Activated CD4-positive, alpha-beta T cell treated with anti-CD3 and anti-CD28 coated beads, Interleukin-2, amount 10 ng/mL, durations not matched to agents 24 days and 14 days (primary cell): Measurements from ENCODE around the gene PIGO. TPM values are rescaled to one million over a fixed set of nuclear protein-coding genes. Genes with fewer than 3 reads are reported as not detected.
A peak's percentile ranks its signal among the peaks of the same experiment; 100 is the strongest.

Experiments
- DNase-seq: peaks from one replicate; pipeline ENCODE4 v3.0.0; 2022
- H3K27ac Mint-ChIP-seq: one replicate; pipeline ENCODE4 v1.8.0; 2022; ENCODE audit warnings: mild to moderate bottlenecking, mixed read lengths
- H3K27me3 Mint-ChIP-seq: one replicate; pipeline ENCODE4 v1.8.0; 2022; ENCODE audit warnings: mixed read lengths
- H3K36me3 Mint-ChIP-seq: one replicate; pipeline ENCODE4 v1.8.0; 2022; ENCODE audit warnings: low read depth, mild to moderate bottlenecking, mixed read lengths
- H3K4me1 Mint-ChIP-seq: one replicate; pipeline ENCODE4 v1.8.0; 2021; ENCODE audit warnings: mixed read lengths
- H3K4me3 Mint-ChIP-seq: one replicate; pipeline ENCODE4 v1.8.0; 2022; ENCODE audit warnings: mild to moderate bottlenecking, moderate library complexity, mixed read lengths
- H3K9me3 Mint-ChIP-seq: one replicate; pipeline ENCODE4 v1.8.0; 2021; ENCODE audit warnings: mixed read lengths
- intact Hi-C: fragments of 100-400 bp; cut with micrococcal nuclease; formaldehyde crosslinking; loops from one replicate; pipeline ENCODE4 v1.15.1; 2023
- total RNA-seq: library from RNA; stranded (reverse); gene quantifications from 2 replicates; pipeline ENCODE4 v1.2.3, GENCODE V29; 2022

Gene PIGO
- total RNA-seq, 1 donor from 2014 or later, result 32.5 TPM

GRCh38 chr9:35072461-35073278 lies 23.7 kb downstream of the PIGO start, which contains the start of gene VCP:
TSS of gene VCP (minus strand) at chr9:35072625. CDS start at chr9:35072353, 272 bp downstream.
- intact Hi-C loops, result loop anchor here (1.0 kb wide), 4 partner anchors 8 to 743 kb away; partner anchors contain the start of genes HINT2 and PIGO
- peak within 1 kb of the TSS; percentile 94 for H3K27ac Mint-ChIP-seq
- H3K36me3 Mint-ChIP-seq, result peaks cover 69% of the 10 kb centered on the region

GRCh38 chr9:35071814-35072460 lies 24.5 kb downstream of the PIGO start:
- Mint-ChIP-seq H3K4me1 (peaks cover 46% of the 10 kb centered on the region), H3K9me3 (no peaks in the 10 kb centered on the region), H3K4me3 (peak overlapping the region; percentile 95), H3K36me3 (peaks cover 72% of the 10 kb centered on the region), H3K27me3 (no peaks in the 10 kb centered on the region), H3K27ac (peak overlapping the region; percentile 94)
- intact Hi-C loops, result loop anchor here (1.0 kb wide), 5 partner anchors 8 to 743 kb away; partner anchors contain the start of genes DNAJB5, HINT2 and PIGO
- DNase-seq, result peak; percentile 93

More at GRCh38 chr9:35072461-35073278, 23.7 kb downstream of the PIGO start, which contains the start of gene VCP:
- Mint-ChIP-seq H3K4me3 (peak within 1 kb of the TSS; percentile 95), H3K4me1 (peaks cover 47% of the 10 kb centered on the region), H3K27me3 (no peaks in the 10 kb centered on the region), H3K9me3 (no peaks in the 10 kb centered on the region)
- peak; percentile 99 for DNase-seq

- peaks cover 46% of the 10 kb centered on the region for H3K4me1 Mint-ChIP-seq
Observed at GRCh38 chr9:35070823-35071813, 25.3 kb downstream of the PIGO start.

GRCh38 chr9:35069020-35069419 lies 27.4 kb downstream of the PIGO start:
- peaks cover 64% of the 10 kb centered on the region for H3K36me3 Mint-ChIP-seq
- H3K4me3 Mint-ChIP-seq, result peak overlapping the region; percentile 36
- intact Hi-C loops, result no loop called here
- H3K27ac Mint-ChIP-seq, result peak overlapping the region; percentile 43
- no peak for DNase-seq
- no peaks in the 10 kb centered on the region for H3K27me3 Mint-ChIP-seq
- no peaks in the 10 kb centered on the region for H3K9me3 Mint-ChIP-seq
- H3K4me1 Mint-ChIP-seq, result peaks cover 39% of the 10 kb centered on the region

More at GRCh38 chr9:35070823-35071813, 25.3 kb downstream of the PIGO start:
- peak overlapping the region; percentile 94 for H3K27ac Mint-ChIP-seq
- H3K4me3 Mint-ChIP-seq, result peak overlapping the region; percentile 95
- H3K36me3 Mint-ChIP-seq, result peaks cover 72% of the 10 kb centered on the region
- intact Hi-C loops, result loop anchor here (1.0 kb wide), 1 partner anchor 82 kb away; the partner anchor contains the start of gene DNAJB5
- H3K9me3 Mint-ChIP-seq, result no peaks in the 10 kb centered on the region
- no peaks in the 10 kb centered on the region for H3K27me3 Mint-ChIP-seq
- DNase-seq, result no peak

GRCh38 chr9:35067056-35067455 lies 29.3 kb downstream of the PIGO start:
- H3K4me3 Mint-ChIP-seq, result no peak overlapping the region
- H3K27ac Mint-ChIP-seq, result no peak overlapping the region
- peaks cover 76% of the 10 kb centered on the region for H3K36me3 Mint-ChIP-seq
- H3K9me3 Mint-ChIP-seq, result no peaks in the 10 kb centered on the region
- H3K27me3 Mint-ChIP-seq, result no peaks in the 10 kb centered on the region
- DNase-seq, result no peak
- intact Hi-C loops, result no loop called here
- peaks cover 37% of the 10 kb centered on the region for H3K4me1 Mint-ChIP-seq

- H3K36me3 Mint-ChIP-seq, result peaks cover 87% of the 10 kb centered on the region
- H3K27ac Mint-ChIP-seq, result peak overlapping the region; percentile 28
- intact Hi-C loops, result no loop called here
- H3K9me3 Mint-ChIP-seq, result no peaks in the 10 kb centered on the region
- H3K4me1 Mint-ChIP-seq, result peaks cover 5% of the 10 kb centered on the region
- H3K27me3 Mint-ChIP-seq, result no peaks in the 10 kb centered on the region
- H3K4me3 Mint-ChIP-seq, result no peak overlapping the region
- no peak for DNase-seq
Observed at GRCh38 chr9:35060548-35061207, 35.7 kb downstream of the PIGO start.

- intact Hi-C loops, result no loop called here
- peak overlapping the region; percentile 4 for H3K27ac Mint-ChIP-seq
- H3K4me3 Mint-ChIP-seq, result no peak overlapping the region
- peaks cover 90% of the 10 kb centered on the region for H3K36me3 Mint-ChIP-seq
- H3K4me1 Mint-ChIP-seq, result peaks cover 5% of the 10 kb centered on the region
- H3K27me3 Mint-ChIP-seq, result no peaks in the 10 kb centered on the region
- no peak for DNase-seq
- H3K9me3 Mint-ChIP-seq, result no peaks in the 10 kb centered on the region
Observed at GRCh38 chr9:35059438-35059837, 37.0 kb downstream of the PIGO start.

- H3K4me1 Mint-ChIP-seq, result peaks cover 2% of the 10 kb centered on the region
- no peaks in the 10 kb centered on the region for H3K27me3 Mint-ChIP-seq
- no peaks in the 10 kb centered on the region for H3K9me3 Mint-ChIP-seq
- peaks cover 92% of the 10 kb centered on the region for H3K36me3 Mint-ChIP-seq
- H3K27ac Mint-ChIP-seq, result no peak overlapping the region
- no peak overlapping the region for H3K4me3 Mint-ChIP-seq
- DNase-seq, result no peak
- intact Hi-C loops, result no loop called here
Observed at GRCh38 chr9:35057271-35057620, 39.1 kb downstream of the PIGO start.

GRCh38 chr9:35056571-35057270 lies 39.7 kb downstream of the PIGO start:
- H3K4me3 Mint-ChIP-seq, result no peak overlapping the region
- no peaks in the 10 kb centered on the region for H3K9me3 Mint-ChIP-seq
- no peaks in the 10 kb centered on the region for H3K27me3 Mint-ChIP-seq
- DNase-seq, result no peak
- intact Hi-C loops, result no loop called here
- H3K27ac Mint-ChIP-seq, result peak overlapping the region; percentile 9
- H3K4me1 Mint-ChIP-seq, result peaks cover 2% of the 10 kb centered on the region
- peaks cover 90% of the 10 kb centered on the region for H3K36me3 Mint-ChIP-seq

GRCh38 chr9:35054871-35055644 lies 41.3 kb downstream of the PIGO start:
- intact Hi-C loops, result loop anchor here (5.0 kb wide), 1 partner anchor 53 kb away; no protein-coding TSS in a partner anchor
- no peak for DNase-seq
- H3K4me3 Mint-ChIP-seq, result no peak overlapping the region
- peaks cover 6% of the 10 kb centered on the region for H3K4me1 Mint-ChIP-seq
- H3K9me3 Mint-ChIP-seq, result no peaks in the 10 kb centered on the region
- peaks cover 80% of the 10 kb centered on the region for H3K36me3 Mint-ChIP-seq
- peak overlapping the region; percentile 1 for H3K27ac Mint-ChIP-seq
- H3K27me3 Mint-ChIP-seq, result no peaks in the 10 kb centered on the region

GRCh38 chr9:35054185-35054835 lies 42.1 kb downstream of the PIGO start:
- no peaks in the 10 kb centered on the region for H3K9me3 Mint-ChIP-seq
- H3K27me3 Mint-ChIP-seq, result no peaks in the 10 kb centered on the region
- DNase-seq, result no peak
- H3K27ac Mint-ChIP-seq, result peak overlapping the region; percentile 1
- H3K4me3 Mint-ChIP-seq, result no peak overlapping the region
- peaks cover 74% of the 10 kb centered on the region for H3K36me3 Mint-ChIP-seq
- intact Hi-C loops, result loop anchor here (5.0 kb wide), 1 partner anchor 52 kb away; no protein-coding TSS in a partner anchor
- H3K4me1 Mint-ChIP-seq, result peaks cover 6% of the 10 kb centered on the region
